HCT116 (cell line): ENCODE results near the gene TMEM150C. TPM values are rescaled to one million over a fixed set of nuclear protein-coding genes. Genes with fewer than 3 reads are reported as not detected.

Experiments used
- ATAC-seq: fragments of 200-7000 bp; cut with Tn5 transposase; 2 replicates; pipeline ENCODE4 v1.9.1; 2020; ENCODE audit warnings: mild to moderate bottlenecking, moderate library complexity
- BruUV-seq: library from RNA; stranded (reverse); fragments of 400-500 nt; replicated peaks from 2 replicates; lab custom pipeline; 2021; lab: Mats Ljungman, UMichigan
- CTCF ChIA-PET: fragments of 300-600 bp; sonication (Branson Sonifier 250); formaldehyde crosslinking; loops from one replicate; lab custom pipeline; 2021; ENCODE audit warnings: antibody characterized with exemption; lab: Charles Lee
- POLR2A ChIA-PET: fragments of 300-600, 350-600 bp; sonication (Branson Sonifier 250); formaldehyde crosslinking; loops from one replicate; lab custom pipeline; 2021; ENCODE audit warnings: antibody characterized with exemption; lab: Charles Lee
- RAD21 ChIA-PET, 2 experiments: fragments of 300-600 bp; sonication (Branson Sonifier 250); formaldehyde crosslinking; loops; one replicate each; lab custom pipeline; 2023; ENCODE audit warnings: low total read pairs in 2 of 2; ENCODE audit not compliant: uncharacterized antibody in 2 of 2, unreplicated experiment in 2 of 2, low non-redundant PET in 1 of 2; lab: Charles Lee
- DNase-seq: peaks from one replicate; pipeline ENCODE4 v3.0.0-alpha.2; 2010; ENCODE audit warnings: low read depth, low spot score
- H2AFZ ChIP-seq: fragments of 200-600 bp; shearing (Covaris generic), sonication (generic); 2 replicates; pipeline ENCODE4 v1.6.1; 2017; ENCODE audit warnings: low read depth, mixed run types, mixed read lengths, antibody characterized with exemption, low read length; ENCODE audit not compliant: poor library complexity, severe bottlenecking
- H3K27ac ChIP-seq: 2 replicates; pipeline ENCODE4 v1.5.1; 2012; ENCODE audit warnings: low read depth, low read length
- H3K27me3 ChIP-seq: fragments of 200-600 bp; sonication (generic); 2 replicates; pipeline ENCODE4 v1.6.1; 2016; ENCODE audit warnings: mixed run types, low read length, mixed read lengths; ENCODE audit not compliant: insufficient read depth
- H3K36me3 ChIP-seq, 2 experiments: fragments of 200-500 bp in 1 of 2; fragments of 200-600 bp in 1 of 2; sonication (Bioruptor generic) in 1 of 2; sonication (generic) in 1 of 2; 2 replicates each; pipeline versions ENCODE4 v1.5.1 to v1.6.1; 2014 to 2016; ENCODE audit warnings: low read length in 2 of 2, inconsistent platforms in 1 of 2, mixed read lengths in 1 of 2, mixed run types in 1 of 2; ENCODE audit not compliant: insufficient read depth in 2 of 2, control insufficient read depth in 1 of 2
- H3K4me1 ChIP-seq, 2 experiments: fragments of 200-600 bp in 1 of 2; sonication (generic) in 1 of 2; 2 replicates each; pipeline versions ENCODE4 v1.5.1 to v1.6.1; 2012 to 2017; ENCODE audit warnings: low read length in 2 of 2, inconsistent platforms in 1 of 2, mild to moderate bottlenecking in 1 of 2, mixed read lengths in 1 of 2, mixed run types in 1 of 2, moderate library complexity in 1 of 2; ENCODE audit not compliant: insufficient read depth in 2 of 2, control insufficient read depth in 1 of 2
- H3K4me2 ChIP-seq: fragments of 200-600 bp; sonication (generic); 2 replicates; pipeline ENCODE4 v1.6.1; 2017; ENCODE audit warnings: mixed run types, low read length, mixed read lengths
- H3K4me3 ChIP-seq, 2 experiments: fragments of 200-600 bp in 1 of 2; sonication (generic) in 1 of 2; replicated peaks in 1 of 2; 2 replicates each; pipeline ENCODE4 v1.5.1; 2011 to 2016; ENCODE audit warnings: low read length in 2 of 2, control low read depth in 1 of 2, low read depth in 1 of 2, mild to moderate bottlenecking in 1 of 2, mixed read lengths in 1 of 2, mixed run types in 1 of 2
- H3K79me2 ChIP-seq: fragments of 200-600 bp; sonication (generic); 2 replicates; pipeline ENCODE4 v1.6.1; 2017; ENCODE audit warnings: mild to moderate bottlenecking, mixed run types, low read length, moderate library complexity, mixed read lengths; ENCODE audit not compliant: insufficient read depth
- H3K9ac ChIP-seq: fragments of 200-600 bp; sonication (generic); 2 replicates; pipeline ENCODE4 v1.6.1; 2016; ENCODE audit warnings: low read length, mixed read lengths
- H3K9me2 ChIP-seq: fragments of 200-600 bp; sonication (generic), shearing (Covaris generic); 2 replicates; pipeline ENCODE4 v1.6.1; 2017; ENCODE audit warnings: mixed run types, mild to moderate bottlenecking, moderate library complexity; ENCODE audit not compliant: insufficient read depth
- H3K9me3 ChIP-seq, 2 experiments: fragments of 200-500 bp in 1 of 2; fragments of 200-600 bp in 1 of 2; sonication (Bioruptor generic) in 1 of 2; sonication (generic) in 1 of 2; 2 replicates each; pipeline ENCODE4 v1.6.1; 2014 to 2017; ENCODE audit warnings: low read length in 2 of 2, mixed read lengths in 2 of 2, inconsistent platforms in 1 of 2, low read depth in 1 of 2, mild to moderate bottlenecking in 1 of 2, mixed run types in 1 of 2, moderate library complexity in 1 of 2; ENCODE audit not compliant: control insufficient read depth in 1 of 2, insufficient read depth in 1 of 2
- H4K20me1 ChIP-seq: fragments of 200-600 bp; sonication (generic), shearing (Covaris generic); 2 replicates; pipeline ENCODE4 v1.6.1; 2017; ENCODE audit warnings: mixed run types, mild to moderate bottlenecking, moderate library complexity; ENCODE audit not compliant: insufficient read depth
- CBX3 ChIP-seq: IDR thresholded peaks from 2 replicates; pipeline ENCODE4 v1.6.1; 2012; ENCODE audit warnings: low read depth
- CEBPB ChIP-seq: IDR thresholded peaks from 2 replicates; pipeline ENCODE4 v1.6.1; 2012; ENCODE audit warnings: low read depth
- ELF1 ChIP-seq: IDR thresholded peaks from 2 replicates; pipeline ENCODE4 v1.6.1; 2012; ENCODE audit warnings: low read depth, borderline replicate concordance
- EZH2phosphoT487 ChIP-seq: fragments of 200-600 bp; IDR thresholded peaks from 2 replicates; pipeline ENCODE4 v1.6.1; 2018; ENCODE audit warnings: antibody characterized with exemption, borderline replicate concordance
- FOSL1 ChIP-seq: IDR thresholded peaks from 2 replicates; pipeline ENCODE4 v1.6.1; 2012; ENCODE audit warnings: low read depth
- JUND ChIP-seq: IDR thresholded peaks from 2 replicates; pipeline ENCODE4 v1.6.1; 2012
- MAX ChIP-seq: IDR thresholded peaks from 2 replicates; pipeline ENCODE4 v1.6.1; 2012
- POLR2A ChIP-seq: IDR thresholded peaks from 2 replicates; pipeline ENCODE4 v1.7.0; 2011; ENCODE audit warnings: borderline replicate concordance; ENCODE audit not compliant: insufficient read depth, insufficient read length; ENCODE audit errors: extremely low read depth
- SIN3A ChIP-seq: IDR thresholded peaks from 2 replicates; pipeline ENCODE4 v1.6.1; 2012; ENCODE audit warnings: low read depth
- SP1 ChIP-seq: IDR thresholded peaks from 2 replicates; pipeline ENCODE4 v1.6.1; 2012; ENCODE audit warnings: low read depth
- SRF ChIP-seq: IDR thresholded peaks from 2 replicates; pipeline ENCODE4 v1.6.1; 2012; ENCODE audit warnings: low read depth
- YY1 ChIP-seq: IDR thresholded peaks from 2 replicates; pipeline ENCODE4 v1.6.1; 2011; ENCODE audit warnings: low read length, low read depth, moderate library complexity, mild to moderate bottlenecking; ENCODE audit not compliant: insufficient replicate concordance; ENCODE audit errors: extremely low read depth
- ZFX ChIP-seq: fragments of 450-650 bp; IDR thresholded peaks from 2 replicates; pipeline ENCODE4 v1.6.1; 2017
- ZNF274 ChIP-seq: fragments of 200-500 bp; sonication (Bioruptor generic); IDR thresholded peaks from 2 replicates; pipeline ENCODE4 v1.6.1; 2014; ENCODE audit warnings: mild to moderate bottlenecking, low read depth, low read length, inconsistent platforms
- intact Hi-C: fragments of 100-400 bp; cut with micrococcal nuclease; formaldehyde crosslinking; loops from 2 replicates; pipeline ENCODE4 v1.10.0; 2022
- total RNA-seq: library from RNA; stranded (reverse); gene quantifications from one replicate; pipeline ENCODE4 v1.2.1, GENCODE V29; 2021; ENCODE audit not compliant: unreplicated experiment
- TF ChIP-seq, protein P1 (sequence below): IDR thresholded peaks from 2 replicates; pipeline ENCODE4 v1.6.1; 2012
- TF ChIP-seq, protein P2 (sequence below), 3 experiments: fragments of 200-600 bp in 1 of 3; sonication (generic) in 1 of 3; IDR thresholded peaks in 2 of 3; conservative IDR thresholded peaks in 1 of 3; 2 replicates each; pipeline ENCODE4 v1.5.1; 2012 to 2017; ENCODE audit warnings: low read depth in 2 of 3, low read length in 2 of 3, antibody characterized with exemption in 1 of 3, borderline replicate concordance in 1 of 3, control low read depth in 1 of 3, mild to moderate bottlenecking in 1 of 3, mixed read lengths in 1 of 3, mixed run types in 1 of 3, moderate library complexity in 1 of 3; ENCODE audit not compliant: insufficient read depth in 1 of 3

TMEM150C gene
- total RNA-seq, 1 experiment from 2014 or later: 1.2 TPM

GRCh38 chr4:82439088-82439487 lies 122.7 kb downstream of the TMEM150C start:
- intact Hi-C loops: no loop called here
- H3K4me1 ChIP-seq: peaks cover 4 to 8% of the 10 kb centered on the region in 2 experiments; a peak in 1 of 4 replicates
- no peak for ATAC-seq
- H3K9me2 ChIP-seq: no peaks in the 10 kb centered on the region
- no peak overlapping the region for H3K27ac ChIP-seq
- no peaks in the 10 kb centered on the region for H3K9me3 ChIP-seq
- ChIA-PET POLR2A (interaction anchor here (0.9 to 1.0 kb wide), 2 partner anchors 10 to 65 kb away, joined by 3 to 5 read pairs; partner anchors contain the start of gene HNRNPD), CTCF (interaction anchor here (1.0 kb wide), 1 partner anchor 24 kb away, joined by 5 read pairs; no protein-coding TSS in a partner anchor), RAD21 (no interaction called here)
- H3K4me3 ChIP-seq: no peak overlapping the region
- no peak overlapping the region for H3K9ac ChIP-seq
- H3K36me3 ChIP-seq: no peaks in the 10 kb centered on the region
- H2AFZ ChIP-seq: no peak overlapping the region
- no peak for TF ChIP-seq POLR2A
- no peak for TF ChIP-seq ELF1
- peaks cover 99% of the 10 kb centered on the region for H3K79me2 ChIP-seq
- BruUV-seq: no TSS peak
- no peaks in the 10 kb centered on the region for H3K27me3 ChIP-seq
- H3K4me2 ChIP-seq: no peak overlapping the region
- peaks cover 20% of the 10 kb centered on the region; the same call in 1 of the 2 replicates for H4K20me1 ChIP-seq
- DNase-seq: no peak

DNA sequence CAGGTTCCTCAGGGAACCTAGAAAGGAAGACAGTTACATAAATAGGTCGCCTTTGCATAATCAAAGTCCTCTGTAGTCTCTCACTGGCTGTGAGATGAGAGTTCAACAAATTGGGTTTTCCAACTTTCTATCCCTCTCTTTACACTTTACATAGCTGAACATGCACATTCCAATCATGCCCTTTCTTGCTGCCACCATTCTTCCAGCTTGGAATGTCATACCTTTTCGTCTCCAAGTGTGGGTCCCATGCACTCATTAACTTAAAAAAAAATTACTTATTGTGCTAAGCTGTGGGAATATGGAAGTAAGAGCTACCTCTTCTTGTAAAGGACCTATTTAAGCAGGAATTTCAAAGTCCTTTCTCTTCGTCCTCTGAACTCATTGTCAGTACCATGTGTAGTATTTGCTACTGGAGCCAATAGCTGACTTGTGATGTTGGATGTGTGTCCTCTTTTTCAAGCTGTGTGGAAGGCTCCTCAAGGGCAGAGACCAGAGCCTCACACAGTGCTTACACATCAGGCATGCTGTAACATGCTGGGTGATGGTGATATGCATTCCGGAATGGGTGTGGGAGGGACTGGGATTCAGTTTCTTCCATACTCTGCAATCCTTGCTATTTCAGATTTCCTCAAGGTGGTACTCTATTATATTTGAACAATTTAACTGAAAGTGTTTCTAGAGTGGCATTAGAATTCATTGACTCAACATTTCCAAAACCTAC lies 124.3 kb downstream of the TMEM150C start:
- Histone ChIP-seq H2AFZ (no peak overlapping the region), H3K36me3 (0 out of 4 replicates have a peak, but pooled peaks cover 3 to 5% of the 10 kb centered on the region in 2 experiments), H3K9me3 (no peaks in the 10 kb centered on the region), H3K4me3 (no peak overlapping the region), H3K9ac (no peak overlapping the region), H3K79me2 (peaks cover 100% of the 10 kb centered on the region), H3K9me2 (no peaks in the 10 kb centered on the region), H4K20me1 (peaks cover 27% of the 10 kb centered on the region; the same call in 1 of the 2 replicates), H3K27ac (no peak overlapping the region), H3K4me1 (peaks cover 4 to 8% of the 10 kb centered on the region in 2 experiments; a peak in 1 of 4 replicates), H3K27me3 (no peaks in the 10 kb centered on the region), H3K4me2 (no peak overlapping the region)
- ChIA-PET CTCF (no interaction called here), RAD21 (no interaction called here), POLR2A (interaction anchor here (1.0 kb wide), 1 partner anchor 8 kb away, joined by 5 read pairs; no protein-coding TSS in a partner anchor)
- intact Hi-C loops: no loop called here
- BruUV-seq: no TSS peak
- no peak for ATAC-seq
- no peak for DNase-seq
- TF ChIP-seq SP1 (no peak), MAX (no peak), ZNF274 (no peak), SIN3A (no peak), YY1 (no peak), CBX3 (no peak), EZH2phosphoT487 (no peak), FOSL1 (no peak), CEBPB (no peak), ZFX (no peak), JUND (no peak), SRF (no peak), POLR2A (no peak)
- TF ChIP-seq, protein P1, sequence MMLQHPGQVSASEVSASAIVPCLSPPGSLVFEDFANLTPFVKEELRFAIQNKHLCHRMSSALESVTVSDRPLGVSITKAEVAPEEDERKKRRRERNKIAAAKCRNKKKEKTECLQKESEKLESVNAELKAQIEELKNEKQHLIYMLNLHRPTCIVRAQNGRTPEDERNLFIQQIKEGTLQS: no peak
- TF ChIP-seq, protein P2, sequence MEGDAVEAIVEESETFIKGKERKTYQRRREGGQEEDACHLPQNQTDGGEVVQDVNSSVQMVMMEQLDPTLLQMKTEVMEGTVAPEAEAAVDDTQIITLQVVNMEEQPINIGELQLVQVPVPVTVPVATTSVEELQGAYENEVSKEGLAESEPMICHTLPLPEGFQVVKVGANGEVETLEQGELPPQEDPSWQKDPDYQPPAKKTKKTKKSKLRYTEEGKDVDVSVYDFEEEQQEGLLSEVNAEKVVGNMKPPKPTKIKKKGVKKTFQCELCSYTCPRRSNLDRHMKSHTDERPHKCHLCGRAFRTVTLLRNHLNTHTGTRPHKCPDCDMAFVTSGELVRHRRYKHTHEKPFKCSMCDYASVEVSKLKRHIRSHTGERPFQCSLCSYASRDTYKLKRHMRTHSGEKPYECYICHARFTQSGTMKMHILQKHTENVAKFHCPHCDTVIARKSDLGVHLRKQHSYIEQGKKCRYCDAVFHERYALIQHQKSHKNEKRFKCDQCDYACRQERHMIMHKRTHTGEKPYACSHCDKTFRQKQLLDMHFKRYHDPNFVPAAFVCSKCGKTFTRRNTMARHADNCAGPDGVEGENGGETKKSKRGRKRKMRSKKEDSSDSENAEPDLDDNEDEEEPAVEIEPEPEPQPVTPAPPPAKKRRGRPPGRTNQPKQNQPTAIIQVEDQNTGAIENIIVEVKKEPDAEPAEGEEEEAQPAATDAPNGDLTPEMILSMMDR (IDR thresholded peaks at IDR 0.05 in 2 of 3, conservative IDR thresholded peaks at IDR 0.05 in 1 of 3; ENCODE audit: borderline replicate concordance in 1 of 3, insufficient read depth in 1 of 3, low read depth in 2 of 3, low read length in 2 of 3): no peak
